NCI-H1694 (cell line): Measurements from ENCODE around the gene HSD3B1.
"Not testable (repeated sequence)": the region's sequence is repeated elsewhere in the genome, so short reads cannot be mapped to it uniquely, and the experiment has no call there.

Source experiments
- DNase-seq: peaks from one replicate; lab custom pipeline; 2025; lab: John Stamatoyannopoulos, UW

Gene HSD3B1

DNA sequence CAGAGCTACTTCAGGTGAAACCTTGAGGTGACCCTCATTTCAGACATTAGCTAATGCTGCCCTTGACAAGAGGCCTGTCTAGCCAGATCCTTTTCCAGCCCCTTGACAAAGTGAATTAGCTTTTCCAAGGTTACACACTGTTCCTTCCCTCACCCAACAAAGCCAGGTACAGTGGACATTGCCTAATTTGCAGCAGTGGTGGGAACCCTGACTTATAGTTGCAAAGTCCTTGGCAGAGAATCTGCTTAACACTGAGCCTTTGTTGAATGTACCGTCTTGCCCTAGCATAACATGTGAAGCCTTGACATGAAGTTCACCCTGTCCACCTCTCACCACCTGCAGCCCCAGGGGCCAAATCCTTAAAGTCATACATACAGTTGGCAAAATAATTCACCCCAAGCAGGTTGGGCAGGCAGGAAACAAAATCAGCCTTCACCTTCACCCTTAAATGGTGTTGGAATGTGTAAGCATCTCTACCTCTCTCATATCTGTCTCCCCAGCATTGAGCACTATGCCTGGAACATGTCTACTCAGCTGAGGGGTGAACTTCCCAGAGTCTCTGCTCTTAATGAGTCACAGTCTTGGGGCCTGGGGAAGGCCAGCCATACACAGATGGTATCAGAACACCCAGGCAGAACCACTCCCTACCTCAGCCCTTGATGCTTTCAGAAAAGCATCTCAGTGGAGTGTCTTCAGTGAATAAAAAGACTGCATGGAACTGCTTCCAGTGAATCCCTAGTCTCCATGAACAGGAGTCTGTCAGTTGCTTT, 46.5 kb downstream of the HSD3B1 start:
- DNase-seq = not testable (repeated sequence)

DNA sequence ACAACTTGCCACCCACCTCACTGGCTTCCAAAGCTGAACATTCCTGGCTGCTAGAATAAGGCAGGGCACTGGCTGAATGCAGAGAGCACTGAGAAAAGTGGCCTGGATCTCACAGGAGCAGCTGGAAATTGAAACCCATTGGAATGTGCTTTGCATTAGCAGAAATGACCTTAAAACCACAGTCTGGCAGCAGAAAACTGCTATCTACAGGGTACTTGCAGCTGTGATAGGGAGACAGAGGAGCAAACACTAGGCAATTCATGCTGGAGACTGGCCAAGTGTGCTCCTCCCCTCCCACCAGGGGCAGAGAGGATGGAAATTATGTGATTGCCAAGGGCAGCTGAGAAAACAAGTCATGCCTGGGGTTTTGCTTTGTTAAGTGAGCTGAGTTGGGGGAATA, 47.2 kb downstream of the HSD3B1 start:
- no peak for DNase-seq

DNA sequence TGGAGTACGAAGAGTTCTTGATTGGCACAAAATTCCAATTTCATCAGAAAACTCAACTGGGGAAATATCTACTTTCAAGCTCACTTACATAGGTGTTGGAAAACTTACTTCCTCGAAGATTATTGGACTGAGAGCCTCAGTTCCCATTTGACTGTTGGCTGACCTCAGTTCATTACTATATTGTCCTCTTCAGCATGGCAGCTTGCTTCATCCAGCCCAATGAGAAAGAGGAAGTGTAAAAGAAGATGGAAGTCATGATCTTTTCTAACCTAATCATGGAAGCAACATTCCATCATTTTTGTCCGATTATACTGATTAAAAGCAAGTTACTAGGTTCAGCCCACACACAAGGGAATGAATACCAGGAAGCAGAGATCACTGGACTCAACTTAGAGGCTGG, 49.4 kb downstream of the HSD3B1 start:
- DNase-seq = no peak

DNA sequence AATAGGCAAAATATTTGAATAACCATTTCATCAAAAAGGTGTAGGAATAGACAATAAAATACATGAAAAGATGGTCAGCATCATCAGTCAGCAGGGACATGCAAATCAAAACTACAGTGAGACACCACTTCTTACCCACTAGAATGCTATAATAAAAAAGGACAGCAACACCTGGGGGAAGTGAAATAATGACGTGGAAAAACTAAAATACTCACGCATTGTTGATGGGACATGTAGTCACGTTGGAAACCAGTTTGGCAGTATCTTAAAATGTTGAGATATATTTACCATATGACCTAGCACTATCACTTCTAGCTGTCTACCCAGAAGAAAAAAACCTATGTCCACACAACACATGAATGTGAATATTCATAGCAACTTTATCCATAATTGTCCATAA, 53.4 kb downstream of the HSD3B1 start:
- DNase-seq = not testable (repeated sequence)

DNA sequence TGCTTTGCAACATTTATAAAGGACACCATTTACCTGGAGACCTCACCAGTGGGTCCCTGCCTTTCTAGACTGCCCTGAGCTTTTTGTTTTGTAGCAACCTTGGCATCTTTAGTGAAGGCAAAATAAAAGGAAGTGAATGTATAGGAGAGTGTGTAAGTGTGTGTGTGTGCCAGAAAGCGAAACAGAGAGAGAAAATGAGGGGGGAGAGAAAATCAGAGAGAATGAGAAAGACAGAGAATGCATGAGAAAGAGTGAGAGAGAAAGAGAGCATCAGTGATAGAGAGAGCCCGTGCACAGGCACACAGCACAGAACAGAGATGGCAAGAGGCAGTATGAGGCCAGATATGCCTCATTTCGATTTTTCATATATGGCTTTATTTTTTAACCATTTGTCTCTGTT, 57.5 kb downstream of the HSD3B1 start:
- no peak for DNase-seq
